PFSK-1 (cell line): ENCODE measurements around the gene INTS12.

Experiments
- POLR2AphosphoS5 ChIP-seq: IDR thresholded peaks from 2 replicates; pipeline ENCODE4 v1.6.1; 2012; ENCODE audit warnings: low read depth, mild to moderate bottlenecking, control low read depth, low read length, moderate library complexity
- TF ChIP-seq, protein P1 (sequence below), 2 experiments: IDR thresholded peaks; 2 replicates each; pipeline versions ENCODE4 v1.6.1 to v1.8.0; 2011 to 2012; ENCODE audit warnings: low read depth in 2 of 2, low read length in 2 of 2, control low read depth in 1 of 2, inconsistent platforms in 1 of 2, mild to moderate bottlenecking in 1 of 2, moderate library complexity in 1 of 2; ENCODE audit not compliant: insufficient read depth in 1 of 2

DNA sequence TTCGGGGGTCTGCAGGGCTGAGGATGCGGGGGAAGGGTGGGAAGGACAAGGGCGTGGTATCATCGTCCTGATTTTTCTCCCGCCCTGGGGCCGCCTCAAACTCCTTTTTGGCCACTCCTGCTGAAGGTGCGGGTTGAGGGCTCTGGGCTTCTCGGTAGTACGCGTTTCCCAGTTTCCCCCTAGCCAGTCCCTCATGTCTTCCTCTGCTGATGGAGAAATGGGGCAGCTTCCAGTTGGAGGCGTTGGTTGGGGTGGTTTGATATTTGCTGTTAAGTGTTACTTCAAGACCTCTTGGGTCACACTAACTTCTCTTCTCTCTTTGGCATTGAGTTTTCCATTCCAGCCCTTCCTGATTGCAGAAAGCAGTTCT, 577 bp upstream of the INTS12 start:
- TF ChIP-seq, protein P1, sequence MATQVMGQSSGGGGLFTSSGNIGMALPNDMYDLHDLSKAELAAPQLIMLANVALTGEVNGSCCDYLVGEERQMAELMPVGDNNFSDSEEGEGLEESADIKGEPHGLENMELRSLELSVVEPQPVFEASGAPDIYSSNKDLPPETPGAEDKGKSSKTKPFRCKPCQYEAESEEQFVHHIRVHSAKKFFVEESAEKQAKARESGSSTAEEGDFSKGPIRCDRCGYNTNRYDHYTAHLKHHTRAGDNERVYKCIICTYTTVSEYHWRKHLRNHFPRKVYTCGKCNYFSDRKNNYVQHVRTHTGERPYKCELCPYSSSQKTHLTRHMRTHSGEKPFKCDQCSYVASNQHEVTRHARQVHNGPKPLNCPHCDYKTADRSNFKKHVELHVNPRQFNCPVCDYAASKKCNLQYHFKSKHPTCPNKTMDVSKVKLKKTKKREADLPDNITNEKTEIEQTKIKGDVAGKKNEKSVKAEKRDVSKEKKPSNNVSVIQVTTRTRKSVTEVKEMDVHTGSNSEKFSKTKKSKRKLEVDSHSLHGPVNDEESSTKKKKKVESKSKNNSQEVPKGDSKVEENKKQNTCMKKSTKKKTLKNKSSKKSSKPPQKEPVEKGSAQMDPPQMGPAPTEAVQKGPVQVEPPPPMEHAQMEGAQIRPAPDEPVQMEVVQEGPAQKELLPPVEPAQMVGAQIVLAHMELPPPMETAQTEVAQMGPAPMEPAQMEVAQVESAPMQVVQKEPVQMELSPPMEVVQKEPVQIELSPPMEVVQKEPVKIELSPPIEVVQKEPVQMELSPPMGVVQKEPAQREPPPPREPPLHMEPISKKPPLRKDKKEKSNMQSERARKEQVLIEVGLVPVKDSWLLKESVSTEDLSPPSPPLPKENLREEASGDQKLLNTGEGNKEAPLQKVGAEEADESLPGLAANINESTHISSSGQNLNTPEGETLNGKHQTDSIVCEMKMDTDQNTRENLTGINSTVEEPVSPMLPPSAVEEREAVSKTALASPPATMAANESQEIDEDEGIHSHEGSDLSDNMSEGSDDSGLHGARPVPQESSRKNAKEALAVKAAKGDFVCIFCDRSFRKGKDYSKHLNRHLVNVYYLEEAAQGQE (IDR thresholded peaks at IDR 0.05; ENCODE audit: insufficient read depth in 1 of 2, low read depth in 2 of 2, low read length in 2 of 2): no peak
- no peak; the same call in 1 of the 2 replicates for TF ChIP-seq POLR2AphosphoS5
